Fibroblast of pulmonary artery (primary cell): Measurements from ENCODE around the gene RNFT2.

Source experiments
- DNase-seq: peaks from one replicate; pipeline ENCODE4 v3.0.0-alpha.2; 2010; ENCODE audit warnings: low read depth
- H3K4me3 ChIP-seq: replicated peaks from 2 replicates; pipeline ENCODE4 v1.5.1; 2011; ENCODE audit warnings: low read depth, mild to moderate bottlenecking, control low read depth, low read length, moderate library complexity
- TF ChIP-seq, protein P1 (sequence below): IDR thresholded peaks from 2 replicates; pipeline ENCODE4 v1.5.1; 2011; ENCODE audit warnings: mild to moderate bottlenecking, control low read depth, low read length, inconsistent platforms; ENCODE audit errors: missing control alignments

RNFT2 gene

DNA sequence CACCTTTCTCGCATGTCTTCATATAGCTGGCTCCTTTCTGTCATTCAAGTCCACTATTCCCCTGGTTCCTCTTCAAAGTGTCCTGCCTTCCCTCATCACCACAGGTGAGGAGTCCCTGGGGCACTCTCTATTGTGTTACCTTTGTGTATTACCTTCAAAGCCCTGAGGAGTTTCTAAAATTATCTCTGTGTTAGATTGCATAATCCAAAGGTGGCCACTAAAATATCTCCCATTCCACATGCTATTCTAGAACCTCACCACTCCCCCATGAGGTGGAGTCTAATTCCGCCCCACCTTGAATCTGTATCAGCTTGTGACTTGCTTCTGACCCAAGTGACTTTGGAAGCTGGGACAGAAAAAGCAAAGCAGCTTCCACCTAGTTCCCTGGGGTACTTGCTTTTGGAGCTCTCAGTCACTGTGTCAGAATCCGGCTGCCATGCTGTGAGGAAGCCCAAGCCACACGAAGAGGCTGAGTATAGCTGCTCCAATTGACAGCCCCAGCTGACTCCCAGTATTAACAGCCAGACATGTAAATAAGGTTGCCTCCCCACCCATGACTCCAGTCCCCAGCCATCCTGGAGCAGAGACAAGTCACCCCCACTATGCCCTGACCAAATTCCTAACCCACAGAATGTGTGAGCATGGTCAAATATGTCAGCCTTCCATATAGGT is 136.3 kb downstream of the RNFT2 start:
- TF ChIP-seq, protein P1, sequence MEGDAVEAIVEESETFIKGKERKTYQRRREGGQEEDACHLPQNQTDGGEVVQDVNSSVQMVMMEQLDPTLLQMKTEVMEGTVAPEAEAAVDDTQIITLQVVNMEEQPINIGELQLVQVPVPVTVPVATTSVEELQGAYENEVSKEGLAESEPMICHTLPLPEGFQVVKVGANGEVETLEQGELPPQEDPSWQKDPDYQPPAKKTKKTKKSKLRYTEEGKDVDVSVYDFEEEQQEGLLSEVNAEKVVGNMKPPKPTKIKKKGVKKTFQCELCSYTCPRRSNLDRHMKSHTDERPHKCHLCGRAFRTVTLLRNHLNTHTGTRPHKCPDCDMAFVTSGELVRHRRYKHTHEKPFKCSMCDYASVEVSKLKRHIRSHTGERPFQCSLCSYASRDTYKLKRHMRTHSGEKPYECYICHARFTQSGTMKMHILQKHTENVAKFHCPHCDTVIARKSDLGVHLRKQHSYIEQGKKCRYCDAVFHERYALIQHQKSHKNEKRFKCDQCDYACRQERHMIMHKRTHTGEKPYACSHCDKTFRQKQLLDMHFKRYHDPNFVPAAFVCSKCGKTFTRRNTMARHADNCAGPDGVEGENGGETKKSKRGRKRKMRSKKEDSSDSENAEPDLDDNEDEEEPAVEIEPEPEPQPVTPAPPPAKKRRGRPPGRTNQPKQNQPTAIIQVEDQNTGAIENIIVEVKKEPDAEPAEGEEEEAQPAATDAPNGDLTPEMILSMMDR, result no peak
- H3K4me3 ChIP-seq, result no peak overlapping the region
- no peak for DNase-seq

DNA sequence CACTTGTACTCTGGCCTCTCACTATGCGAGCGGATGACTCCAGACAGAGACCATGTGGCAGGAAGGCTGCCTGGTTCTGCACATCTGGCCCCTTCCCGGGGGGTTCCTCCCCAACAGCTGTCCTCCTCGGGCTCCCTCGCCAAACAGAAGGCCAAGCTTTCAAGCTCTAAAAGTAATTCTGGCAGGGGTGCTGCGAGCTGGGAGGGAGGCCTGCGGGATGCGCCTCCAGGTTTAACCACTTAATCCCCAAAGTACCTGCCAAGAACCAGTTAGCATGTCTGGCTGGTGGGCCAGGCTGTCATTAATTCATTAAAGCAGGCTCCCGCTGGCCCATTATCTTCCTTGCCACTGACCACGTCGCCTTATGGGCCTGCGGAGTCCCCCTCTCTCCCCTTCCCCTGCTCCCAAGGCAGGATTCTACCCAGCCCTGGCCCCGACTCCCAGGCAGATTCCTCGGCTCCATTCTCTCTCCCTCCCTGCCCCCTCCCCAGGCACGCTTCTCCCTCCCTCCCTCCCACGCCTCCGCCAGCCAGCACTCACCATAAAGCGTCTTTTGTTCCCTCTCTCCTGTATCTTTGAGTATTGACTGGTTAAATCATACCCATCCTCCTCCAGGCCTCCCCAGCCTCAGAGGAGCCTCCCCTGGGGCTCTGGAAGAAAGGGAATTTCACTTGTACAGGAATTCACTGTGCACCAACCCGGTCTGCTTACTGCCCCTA is 138.2 kb downstream of the RNFT2 start:
- no peak for DNase-seq
- TF ChIP-seq, protein P1, result no peak
- H3K4me3 ChIP-seq, result no peak overlapping the region

DNA sequence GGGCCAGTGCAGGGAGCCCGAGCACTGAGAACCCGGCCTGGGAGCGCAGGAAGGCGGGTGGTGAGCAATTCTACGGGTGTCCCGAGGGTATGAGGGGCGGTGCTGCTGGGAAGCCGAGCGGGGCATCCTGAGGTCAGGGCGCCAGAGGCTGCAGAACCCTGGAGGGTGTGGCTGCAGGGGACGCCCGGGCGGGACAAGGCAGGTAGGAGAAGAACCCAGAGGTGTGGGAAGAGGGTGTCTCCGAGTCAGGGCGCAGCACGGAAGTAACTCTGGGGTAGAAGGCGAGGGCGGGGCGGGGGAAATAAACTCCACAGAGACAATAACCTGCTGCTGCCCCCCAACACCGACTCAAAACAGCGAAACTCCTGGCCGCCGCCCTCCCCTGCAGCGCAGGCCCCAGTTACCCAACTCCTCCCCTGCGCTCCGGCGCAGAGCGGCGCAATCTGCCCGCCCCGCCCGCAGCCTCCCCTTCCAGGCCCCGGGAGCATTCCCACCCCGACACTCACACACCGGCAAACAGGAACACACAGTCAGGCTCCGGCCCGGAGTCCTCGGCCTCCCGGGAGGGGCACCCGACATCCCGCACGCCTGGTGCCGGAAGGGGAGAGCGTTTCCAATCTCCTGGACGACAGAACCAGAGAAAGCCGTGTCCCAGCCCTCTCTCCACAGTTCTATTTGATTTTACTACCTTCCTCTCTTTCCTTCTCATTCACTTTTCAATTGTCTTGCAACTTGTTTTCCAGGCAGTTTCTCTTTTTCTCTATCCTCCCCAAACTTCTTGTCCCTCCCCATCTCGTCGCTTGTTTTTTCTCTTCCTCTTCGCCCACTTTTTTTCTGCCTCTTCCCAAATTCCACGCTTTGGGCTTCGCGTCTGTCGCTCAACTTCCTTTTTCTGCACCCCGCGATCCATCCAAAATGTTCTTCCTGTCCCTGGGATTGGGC is 140.7 kb downstream of the RNFT2 start:
- H3K4me3 ChIP-seq, result no peak overlapping the region
- DNase-seq, result no peak
- TF ChIP-seq, protein P1, result no peak

DNA sequence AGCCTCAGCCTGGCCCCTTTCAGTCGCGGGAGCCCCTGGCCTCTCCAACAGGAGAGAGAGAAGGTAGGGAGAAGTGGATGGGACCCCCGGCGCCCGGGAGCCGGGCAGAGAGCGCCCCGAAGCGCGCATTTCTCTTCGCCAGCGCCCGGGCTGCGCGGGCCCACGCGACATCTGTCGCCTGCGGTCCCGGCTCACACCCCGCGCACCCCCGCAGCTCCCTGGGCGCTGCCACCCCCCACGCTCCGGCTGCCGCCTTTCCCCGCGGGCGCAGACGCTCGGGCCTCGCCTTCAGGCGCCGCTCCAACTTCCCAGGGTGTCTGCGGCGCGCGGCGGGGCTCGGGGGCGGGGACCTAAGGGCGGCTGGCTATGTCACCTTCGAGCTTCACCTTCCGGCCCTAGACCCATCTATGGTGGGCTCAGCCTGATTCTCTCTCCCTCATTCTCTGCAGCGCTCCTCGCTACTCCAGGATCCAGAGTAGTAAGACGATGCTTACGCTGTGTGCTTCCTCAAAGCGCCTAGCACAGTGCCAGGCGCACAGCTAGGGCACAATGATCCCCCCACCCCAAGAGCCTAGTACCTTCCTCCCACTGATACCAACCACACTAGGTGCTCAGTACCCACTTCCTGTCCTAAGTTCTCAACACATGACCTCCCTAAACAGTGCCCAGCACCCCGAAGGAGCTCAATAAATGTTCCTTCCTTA is 141.5 kb downstream of the RNFT2 start:
- no peak overlapping the region for H3K4me3 ChIP-seq
- TF ChIP-seq, protein P1, result no peak
- DNase-seq, result no peak

DNA sequence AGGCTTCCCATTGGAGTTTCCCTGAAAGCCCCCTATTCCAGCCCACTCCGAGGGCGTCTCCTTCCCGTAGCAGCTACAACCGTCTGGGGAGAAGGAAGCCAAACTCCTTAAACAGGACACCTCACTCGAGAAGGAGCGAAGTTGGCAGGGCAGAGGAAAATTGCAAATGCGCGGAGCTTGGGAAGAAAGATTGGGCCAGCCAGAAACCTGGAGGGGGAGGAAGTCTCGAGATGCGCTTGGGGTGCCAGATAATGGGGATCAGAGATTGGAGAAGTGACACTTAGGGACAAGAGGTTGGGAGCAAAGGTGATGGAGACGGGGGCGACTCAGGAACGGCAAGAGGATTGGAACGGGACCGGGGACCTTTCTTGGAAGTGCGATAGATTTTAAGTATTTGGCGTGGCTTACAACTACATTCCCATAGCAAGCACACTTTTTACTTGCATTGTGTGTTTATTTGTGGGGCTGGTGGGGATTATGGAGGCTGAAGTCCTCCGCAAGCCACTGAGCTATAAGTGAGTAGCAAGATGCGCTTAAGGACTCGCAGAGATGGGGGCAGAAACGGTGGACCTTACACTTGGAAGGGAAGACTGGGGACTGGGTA is 142.2 kb downstream of the RNFT2 start:
- no peak overlapping the region for H3K4me3 ChIP-seq
- DNase-seq, result no peak

More for the DNA sequence above, 142.2 kb downstream of the RNFT2 start:
- TF ChIP-seq, protein P1, result no peak
